HG03139 (cell line): Measurements from ENCODE around the gene ADGRB2.

Experiments used
- ATAC-seq: cut with Tn5 transposase; IDR thresholded peaks from one replicate; pipeline ENCODE4 v1.9.1; 2021; ENCODE audit not compliant: unreplicated experiment

The ADGRB2 gene

DNA sequence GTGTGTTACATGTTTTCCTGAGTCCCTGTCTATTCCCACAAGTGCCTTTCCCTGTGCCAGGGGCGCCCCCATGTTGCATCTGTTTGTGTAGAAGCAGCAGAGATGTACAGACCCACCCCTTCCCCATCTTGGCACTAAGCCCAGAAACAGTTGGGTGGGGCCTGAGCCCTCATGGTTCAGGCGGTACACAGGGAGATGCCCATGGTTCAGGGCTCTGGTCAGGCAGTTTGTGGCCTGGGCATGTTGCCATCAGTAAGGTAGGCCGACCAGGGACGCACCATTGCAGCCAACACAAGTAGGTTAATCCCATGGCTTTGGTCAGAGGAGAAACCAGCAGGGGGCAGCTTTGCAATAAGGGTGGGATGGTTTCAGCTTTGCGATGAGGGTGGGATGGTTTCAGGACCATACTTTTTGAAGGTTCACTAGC lies 914 bp upstream of the ADGRB2 start:
- ATAC-seq = no peak

DNA sequence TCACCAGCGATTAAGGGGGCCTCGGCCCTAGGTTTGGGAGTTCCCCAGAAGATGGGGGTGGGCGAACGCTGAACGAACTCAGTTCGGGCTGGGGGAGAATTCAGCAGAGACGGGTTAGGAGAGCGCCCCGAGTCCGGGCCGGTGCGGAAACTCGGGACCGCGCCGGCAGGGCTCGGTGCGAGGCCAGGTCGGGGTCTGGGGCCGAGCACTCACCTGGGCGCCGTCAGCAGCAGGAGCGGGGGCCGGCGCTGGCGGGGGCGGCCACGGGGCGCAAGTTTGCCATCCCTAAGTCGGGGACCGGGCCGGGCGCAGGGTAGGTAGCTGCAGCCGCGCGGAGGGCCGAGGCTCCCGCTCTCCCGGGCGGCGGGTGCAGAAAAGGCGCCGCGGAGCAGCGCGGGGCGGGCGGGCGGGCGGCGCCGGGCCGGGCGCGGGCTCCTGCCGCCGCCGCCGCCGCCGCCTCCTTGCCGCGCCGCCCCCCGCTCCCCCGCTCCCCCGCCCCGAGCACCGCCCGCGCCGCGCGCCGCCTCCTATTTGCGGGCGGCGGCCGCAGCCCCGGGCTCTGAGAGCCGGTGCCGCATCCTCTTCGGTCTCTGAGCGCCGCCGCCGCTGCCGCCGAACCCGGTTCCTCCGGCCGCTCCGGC lies 349 bp downstream of the ADGRB2 start:
- ATAC-seq = no peak

GRCh38 chr1:31762726-31763670 lies 1.1 kb downstream of the ADGRB2 start:
- no peak for ATAC-seq

DNA sequence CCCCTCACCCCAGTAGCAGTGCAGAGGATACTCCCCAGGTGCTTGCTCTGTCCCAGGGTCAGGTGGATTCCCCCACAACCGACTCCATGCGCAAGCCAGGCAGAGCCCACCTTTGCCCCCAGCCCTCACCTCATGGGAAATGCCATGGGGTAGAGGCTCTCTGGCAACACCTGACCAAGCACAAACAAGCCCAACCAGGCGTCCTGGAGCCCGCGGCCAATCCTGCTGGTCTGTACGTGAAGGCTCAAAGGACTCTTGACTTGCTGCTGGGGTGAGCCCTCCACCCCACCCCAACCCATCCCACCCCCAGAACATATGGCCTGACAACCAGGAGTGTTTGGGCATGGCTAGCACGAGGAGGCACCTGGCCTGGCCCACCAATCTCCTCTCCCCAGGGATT lies 1.8 kb downstream of the ADGRB2 start:
- no peak for ATAC-seq

DNA sequence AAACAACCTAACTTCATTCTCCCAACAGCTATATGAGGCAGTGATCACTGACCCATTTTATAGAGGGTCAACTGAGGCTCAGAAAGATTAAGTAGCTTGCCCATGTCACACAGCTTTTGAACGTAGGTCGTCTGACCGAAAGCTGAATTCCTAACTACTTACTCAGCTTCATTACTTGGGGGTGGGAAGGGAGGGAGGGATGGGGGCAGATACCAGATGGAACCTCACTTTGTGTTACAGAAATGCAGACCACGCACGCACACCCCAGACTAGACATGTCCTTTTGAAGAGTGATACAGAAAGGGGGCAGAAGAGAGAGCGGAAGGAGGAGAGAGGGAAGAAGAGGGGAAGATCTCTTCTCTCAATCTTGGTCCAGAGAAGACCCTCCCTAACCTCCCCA lies 2.3 kb downstream of the ADGRB2 start:
- ATAC-seq = no peak

GRCh38 chr1:31760471-31761470 lies 3.4 kb downstream of the ADGRB2 start:
- no peak for ATAC-seq

GRCh38 chr1:31759298-31760023 lies 4.7 kb downstream of the ADGRB2 start:
- no peak for ATAC-seq

DNA sequence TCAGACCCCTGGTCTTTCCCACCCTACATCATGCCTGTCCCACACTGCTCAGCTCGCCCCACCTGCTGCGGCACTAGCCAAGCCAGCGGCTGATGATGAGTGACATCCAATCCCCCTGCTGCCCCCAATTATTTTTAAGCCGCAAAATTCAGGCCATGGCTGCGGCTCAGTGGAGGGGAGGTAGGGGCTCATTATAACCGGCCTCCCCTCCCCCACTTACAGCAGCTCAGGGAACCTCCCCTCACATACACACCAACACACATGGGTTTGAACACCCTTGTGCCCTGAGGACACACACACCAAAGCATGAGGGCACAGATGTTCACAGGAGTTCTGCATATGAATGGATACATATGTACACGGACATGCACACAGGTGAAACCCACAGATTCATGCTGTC lies 5.3 kb downstream of the ADGRB2 start:
- ATAC-seq = no peak

- ATAC-seq = no peak
These were observed 6.2 kb downstream of the ADGRB2 start for GRCh38 chr1:31757989-31758388.

DNA sequence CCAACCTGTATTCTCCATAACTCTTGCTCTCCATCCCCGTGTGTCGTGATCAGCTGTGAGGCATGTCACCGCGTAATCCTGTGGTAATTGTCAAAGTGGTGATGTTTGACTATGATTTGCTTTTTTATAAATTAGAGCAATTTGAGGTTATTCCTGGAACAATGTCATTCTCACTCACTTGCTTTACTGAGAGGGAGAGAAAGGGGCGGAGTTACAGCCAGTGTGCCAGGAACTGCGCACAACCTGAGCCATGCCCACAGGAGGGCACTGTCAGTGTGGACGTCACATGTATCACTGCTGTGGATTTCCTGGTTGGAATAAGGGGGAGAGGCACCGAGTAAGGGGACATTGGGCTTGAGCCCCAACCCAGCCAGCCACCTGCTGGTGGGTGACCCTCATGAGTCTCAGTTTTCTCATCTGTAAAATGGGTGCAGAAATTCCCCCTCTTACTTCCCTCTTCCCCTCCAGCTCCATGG lies 6.9 kb downstream of the ADGRB2 start:
- ATAC-seq = no peak

DNA sequence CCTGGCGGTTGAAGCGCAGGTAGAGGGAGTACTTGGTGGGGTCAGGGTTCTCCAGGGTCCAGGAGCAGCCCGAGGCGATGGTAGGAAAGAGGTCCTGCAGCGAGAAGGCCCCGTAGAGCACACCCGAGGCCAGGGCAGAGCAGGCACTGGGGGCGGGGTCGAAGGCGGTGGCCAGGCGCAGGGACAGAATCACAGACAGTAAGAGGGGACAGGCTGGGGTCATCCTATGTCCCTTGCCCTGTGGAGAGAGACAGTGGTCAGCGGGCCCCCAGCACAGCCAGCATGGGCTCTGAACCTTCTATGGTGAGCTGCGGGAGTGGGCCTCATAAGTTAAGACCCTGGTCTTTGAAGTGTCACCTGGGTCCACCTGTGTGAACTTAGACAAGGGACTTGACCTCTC lies 7.6 kb downstream of the ADGRB2 start:
- ATAC-seq = no peak

- no peak for ATAC-seq
These were observed 8.2 kb downstream of the ADGRB2 start for GRCh38 chr1:31755850-31756492.

- ATAC-seq = no peak
These were observed 8.9 kb downstream of the ADGRB2 start for GRCh38 chr1:31755197-31755611.

DNA sequence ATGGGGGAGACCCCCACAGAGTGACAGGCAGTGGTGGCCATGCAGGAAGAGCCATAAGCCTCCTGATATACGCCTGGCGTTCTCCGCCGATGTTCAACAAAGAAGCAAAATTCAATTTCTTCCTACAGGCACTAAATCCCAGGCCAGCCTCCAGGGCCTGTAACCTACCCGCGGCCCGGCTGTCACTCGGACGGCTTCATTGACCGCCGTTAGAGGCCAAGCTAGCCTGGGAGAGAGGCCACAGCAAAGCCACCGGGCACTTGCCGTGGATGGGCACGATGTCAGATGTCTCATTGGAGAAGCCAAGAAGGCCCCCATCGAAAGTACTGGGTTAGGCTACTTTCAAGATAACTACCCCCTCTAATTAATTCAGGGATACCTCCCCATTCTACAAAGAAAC lies 9.7 kb downstream of the ADGRB2 start:
- no peak for ATAC-seq

GRCh38 chr1:31753707-31754349 lies 10.3 kb downstream of the ADGRB2 start:
- ATAC-seq = no peak

DNA sequence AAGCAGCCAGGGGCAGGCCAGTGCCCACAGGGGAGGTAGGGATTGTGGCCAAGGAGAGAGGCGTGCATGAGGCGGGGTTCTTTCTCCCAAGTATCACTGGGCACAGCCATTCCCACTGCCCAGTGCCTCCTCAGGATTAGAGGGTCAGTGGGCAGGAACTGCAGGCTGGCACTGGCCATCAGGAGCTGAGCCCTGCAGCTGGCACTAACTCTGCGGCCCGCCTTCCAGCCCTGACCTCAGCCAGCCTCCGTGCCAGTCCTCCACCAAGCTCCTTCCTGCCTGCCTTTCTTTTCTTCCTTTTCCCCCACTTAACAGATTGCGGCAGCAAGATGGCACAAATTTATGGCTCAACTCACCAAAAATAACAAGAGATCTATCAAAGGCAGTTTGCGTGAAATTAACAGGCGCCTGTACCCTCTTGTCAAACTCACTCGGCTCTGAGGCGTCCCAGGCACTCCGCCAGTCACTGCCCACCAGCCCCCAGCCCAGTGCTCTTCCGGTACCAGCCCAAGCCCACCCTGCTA lies 11.1 kb downstream of the ADGRB2 start:
- no peak for ATAC-seq

DNA sequence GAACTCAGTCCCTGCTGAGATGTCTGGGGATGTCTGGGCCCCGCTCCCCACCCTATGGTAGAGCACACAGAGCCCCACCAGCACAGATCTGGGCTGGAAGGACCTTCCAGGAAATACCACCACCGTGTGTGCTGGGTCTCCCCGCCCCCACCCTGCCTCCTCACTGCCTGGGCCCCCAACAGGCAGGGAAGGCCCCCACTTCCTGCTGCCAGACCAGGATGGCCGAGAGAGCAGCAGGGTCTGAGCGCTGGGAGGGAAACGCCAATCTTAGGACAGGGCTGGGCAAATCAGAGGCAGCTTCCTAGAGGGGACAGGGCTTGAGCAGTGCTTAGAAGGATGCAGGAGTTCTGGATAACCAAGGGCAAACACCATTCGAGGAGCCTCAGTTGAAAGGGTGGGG lies 11.9 kb downstream of the ADGRB2 start:
- ATAC-seq = no peak

DNA sequence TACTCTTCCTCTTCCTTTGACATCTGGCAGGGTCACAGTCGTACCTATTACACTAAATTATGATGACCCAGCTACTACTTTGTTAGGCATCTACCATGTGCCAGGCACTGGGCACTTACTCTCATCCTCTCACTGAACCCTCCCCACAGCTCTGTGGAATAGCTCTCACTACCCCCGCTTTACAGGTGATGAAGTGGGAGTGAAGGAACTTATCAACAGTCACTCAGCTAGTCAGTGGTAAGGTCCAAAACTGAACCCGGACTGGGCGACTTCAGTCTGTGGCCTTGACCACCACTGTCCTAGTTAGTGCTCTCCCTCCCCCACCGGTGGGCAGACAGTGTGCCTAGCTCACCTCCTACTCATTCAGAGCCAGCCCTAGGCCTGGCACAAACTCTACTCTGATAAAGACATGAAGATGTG lies 12.3 kb downstream of the ADGRB2 start:
- ATAC-seq = no peak

DNA sequence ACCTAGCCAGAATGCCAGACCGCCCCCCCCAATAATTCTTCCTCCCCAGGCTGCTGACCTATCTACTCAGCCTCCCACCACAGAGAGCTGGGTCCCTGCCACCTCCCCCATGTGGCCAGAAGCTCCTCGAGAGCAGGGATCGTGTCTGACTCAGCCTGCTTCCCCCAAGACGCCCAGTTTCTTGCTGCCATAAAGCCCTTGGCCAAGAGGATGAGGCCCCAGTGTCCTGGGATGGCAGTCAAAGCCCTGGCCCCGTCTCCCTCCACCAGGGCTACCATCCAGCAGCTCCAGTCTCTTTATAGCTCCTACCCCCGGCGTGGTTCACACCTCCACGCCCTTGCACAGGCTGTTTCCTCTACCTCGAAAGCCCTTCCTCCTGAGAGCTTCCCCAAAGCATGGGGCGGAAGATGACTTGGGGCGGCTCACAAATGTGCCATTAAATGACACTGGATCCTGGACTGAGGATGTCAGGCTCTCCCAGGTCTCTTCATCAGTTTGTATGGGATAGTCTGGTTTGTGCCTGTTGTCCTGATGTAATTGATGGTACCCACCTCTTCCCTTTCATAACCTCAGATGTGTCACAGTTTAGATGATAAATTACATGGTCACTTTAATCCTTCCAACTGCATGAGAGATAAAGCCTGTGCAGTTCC lies 13.2 kb downstream of the ADGRB2 start:
- no peak for ATAC-seq
